Cardiac fibroblast (primary cell): ENCODE measurements around the gene HAAO.

Experiments used
- DNase-seq, 2 donors: peaks; one replicate each; pipeline versions ENCODE4 v3.0.0 to v3.0.0-alpha.2; 2010; ENCODE audit warnings: low read depth in 2 of 2
- H3K4me3 ChIP-seq, 2 donors: replicated peaks in 1 of 2; 1 replicate in 1 of 2; 2 replicates in 1 of 2; pipeline ENCODE4 v1.5.1; 2011; ENCODE audit warnings: low read depth in 2 of 2, low read length in 2 of 2, mild to moderate bottlenecking in 2 of 2, moderate library complexity in 1 of 2
- TF ChIP-seq, protein P1 (sequence below): IDR thresholded peaks from one replicate; pipeline ENCODE4 v1.5.1; 2011; ENCODE audit warnings: low read depth, mild to moderate bottlenecking, low read length, inconsistent platforms

HAAO gene

DNA sequence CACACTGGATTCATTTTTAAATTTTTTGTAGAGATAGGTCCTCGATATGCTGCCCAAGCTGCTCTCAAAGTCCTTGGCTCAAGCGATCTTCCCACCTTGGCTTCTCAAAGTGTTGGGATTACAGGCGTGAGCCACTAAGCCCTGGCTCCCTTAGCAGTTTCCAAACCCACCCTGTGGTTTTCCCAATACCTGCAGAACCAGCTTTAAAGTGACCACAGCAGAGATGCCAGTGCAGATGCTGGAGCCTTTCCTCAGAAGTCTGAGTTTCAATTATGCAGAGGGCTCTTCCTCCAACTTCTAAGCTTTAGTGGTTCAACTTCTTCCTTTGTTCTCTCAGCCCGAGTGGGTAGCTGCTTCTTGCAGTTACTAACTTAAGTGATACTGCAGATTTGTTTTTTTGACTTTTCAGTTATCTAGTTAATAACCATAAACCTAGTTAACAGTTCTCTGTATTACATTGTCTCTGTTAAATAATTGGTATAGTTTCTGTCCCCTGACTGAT, 8.1 kb upstream of the HAAO start:
- DNase-seq = no peak
- TF ChIP-seq, protein P1, sequence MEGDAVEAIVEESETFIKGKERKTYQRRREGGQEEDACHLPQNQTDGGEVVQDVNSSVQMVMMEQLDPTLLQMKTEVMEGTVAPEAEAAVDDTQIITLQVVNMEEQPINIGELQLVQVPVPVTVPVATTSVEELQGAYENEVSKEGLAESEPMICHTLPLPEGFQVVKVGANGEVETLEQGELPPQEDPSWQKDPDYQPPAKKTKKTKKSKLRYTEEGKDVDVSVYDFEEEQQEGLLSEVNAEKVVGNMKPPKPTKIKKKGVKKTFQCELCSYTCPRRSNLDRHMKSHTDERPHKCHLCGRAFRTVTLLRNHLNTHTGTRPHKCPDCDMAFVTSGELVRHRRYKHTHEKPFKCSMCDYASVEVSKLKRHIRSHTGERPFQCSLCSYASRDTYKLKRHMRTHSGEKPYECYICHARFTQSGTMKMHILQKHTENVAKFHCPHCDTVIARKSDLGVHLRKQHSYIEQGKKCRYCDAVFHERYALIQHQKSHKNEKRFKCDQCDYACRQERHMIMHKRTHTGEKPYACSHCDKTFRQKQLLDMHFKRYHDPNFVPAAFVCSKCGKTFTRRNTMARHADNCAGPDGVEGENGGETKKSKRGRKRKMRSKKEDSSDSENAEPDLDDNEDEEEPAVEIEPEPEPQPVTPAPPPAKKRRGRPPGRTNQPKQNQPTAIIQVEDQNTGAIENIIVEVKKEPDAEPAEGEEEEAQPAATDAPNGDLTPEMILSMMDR = no peak
- no peak overlapping the region for H3K4me3 ChIP-seq

DNA sequence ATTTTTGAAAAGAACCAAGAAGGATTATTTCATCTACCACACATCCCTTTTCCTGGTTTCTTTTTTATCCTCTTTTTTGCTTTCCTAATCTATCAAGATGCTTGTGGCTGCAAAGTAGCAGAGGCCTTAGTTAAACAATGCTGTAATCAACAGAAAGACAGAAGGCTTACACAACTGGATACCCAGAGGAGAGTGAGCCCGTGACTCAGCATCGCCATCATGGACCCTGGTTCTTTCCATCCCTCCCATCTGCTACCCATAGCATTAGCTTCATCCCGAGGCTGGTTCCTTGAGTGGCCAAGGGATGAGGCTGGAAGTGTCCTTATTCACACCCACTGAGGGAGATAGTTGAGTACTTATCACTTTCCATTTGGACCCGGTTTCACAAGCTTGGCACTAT, 7.5 kb upstream of the HAAO start:
- DNase-seq = no peak
- TF ChIP-seq, protein P1 = no peak
- no peak overlapping the region for H3K4me3 ChIP-seq

DNA sequence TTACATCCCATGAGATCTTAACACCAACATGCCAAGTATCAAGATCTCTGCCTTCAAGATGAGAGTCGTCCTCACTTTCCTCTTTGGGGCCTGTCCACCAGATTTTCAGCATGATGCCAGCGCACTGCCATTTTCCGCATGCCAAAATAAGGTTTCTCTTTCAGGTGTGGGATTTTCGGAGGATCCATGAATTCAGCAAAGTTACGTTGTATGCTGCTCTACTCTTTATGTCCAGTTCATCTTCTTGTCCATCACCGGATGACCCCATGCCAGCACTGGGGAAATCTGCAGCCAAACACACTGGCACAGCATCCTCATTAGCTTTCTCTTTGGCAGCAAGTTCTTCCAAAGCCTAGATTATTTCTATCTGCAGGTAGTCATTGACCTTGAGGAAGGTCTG, 4.9 kb upstream of the HAAO start:
- DNase-seq = no peak
- TF ChIP-seq, protein P1 = no peak
- H3K4me3 ChIP-seq = no peak overlapping the region

DNA sequence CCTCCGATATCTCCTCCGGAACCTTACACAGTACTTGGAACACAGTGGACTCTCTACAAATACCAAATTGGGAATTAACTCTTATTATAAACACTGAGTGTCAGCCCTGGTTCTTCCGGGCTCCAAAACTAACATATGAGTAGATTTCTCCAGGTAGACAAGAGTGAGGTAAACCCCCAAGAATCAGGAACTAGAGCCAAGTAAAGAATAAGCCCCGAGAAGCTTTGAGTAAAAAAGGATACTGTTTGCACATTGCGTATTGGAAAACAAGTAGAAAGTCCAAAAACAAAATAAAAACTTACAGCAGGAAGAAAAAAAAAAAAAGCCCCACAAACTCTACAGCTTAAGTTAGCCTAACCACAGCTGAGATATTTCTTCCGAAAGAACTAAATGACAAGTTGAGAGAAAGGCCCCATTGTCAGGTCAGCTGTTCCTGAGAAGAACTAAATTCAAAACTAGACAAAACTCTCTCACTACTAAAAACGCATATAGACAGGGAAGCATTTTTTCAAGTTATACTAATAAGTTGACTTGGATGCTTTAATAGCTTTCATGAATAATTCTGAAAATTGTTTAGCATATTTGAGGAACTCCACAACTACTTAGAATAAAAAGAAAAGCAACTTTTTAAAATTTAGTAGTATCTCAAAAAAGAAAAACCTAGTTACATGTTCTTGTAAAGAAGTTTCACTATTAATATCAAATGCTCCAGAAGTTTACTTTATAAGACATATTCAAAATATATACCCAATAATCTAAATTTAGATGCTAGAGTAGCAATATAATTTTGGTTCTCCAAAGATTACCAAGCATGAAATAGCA, 4.3 kb upstream of the HAAO start:
- DNase-seq = no peak
- TF ChIP-seq, protein P1 = no peak
- no peak overlapping the region for H3K4me3 ChIP-seq

DNA sequence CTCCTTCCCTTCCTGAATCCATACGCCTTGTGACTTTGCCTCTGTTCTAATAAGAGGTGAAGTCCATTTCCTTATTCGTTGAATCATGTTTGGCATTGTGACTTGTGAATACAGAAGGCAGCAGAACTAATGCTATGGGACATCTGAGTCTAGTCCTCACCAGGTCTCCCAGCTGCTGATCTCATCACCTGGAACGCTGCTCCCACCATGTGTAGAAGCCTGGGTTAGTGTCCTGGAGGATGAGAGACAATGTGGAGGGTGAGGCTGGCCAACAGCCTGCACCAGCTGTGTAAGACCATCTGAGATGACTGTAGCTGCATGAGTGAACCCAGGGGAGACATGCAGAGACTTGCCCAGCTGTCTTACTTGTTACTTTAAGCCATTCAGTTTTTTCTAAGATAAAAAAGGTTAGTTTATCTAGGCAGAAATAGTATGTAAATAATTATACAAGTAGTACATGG, 3.5 kb upstream of the HAAO start:
- DNase-seq = peak in 1 of 2 donors; percentile 55
- H3K4me3 ChIP-seq = no peak overlapping the region
- TF ChIP-seq, protein P1 = no peak

DNA sequence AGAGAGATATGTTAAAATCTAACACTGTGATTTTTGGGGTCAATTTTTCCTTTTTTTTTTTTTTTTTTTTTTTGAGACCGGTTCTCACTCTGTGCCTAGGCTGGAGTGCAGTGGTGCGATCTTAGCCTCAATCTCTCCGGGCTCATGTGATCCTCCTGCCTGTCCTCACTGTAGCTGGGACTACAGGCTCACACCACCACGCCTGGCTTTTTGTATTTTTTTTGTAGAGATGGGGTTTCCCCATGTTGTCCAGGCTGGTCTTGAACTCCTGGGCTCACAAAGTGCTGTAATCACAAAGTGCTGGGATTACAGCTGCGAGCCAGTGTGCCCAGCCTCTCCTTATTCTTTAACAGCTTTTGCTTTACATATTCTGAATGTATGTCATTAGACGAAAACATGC, 2.9 kb upstream of the HAAO start:
- TF ChIP-seq, protein P1 = no peak
- H3K4me3 ChIP-seq = no peak overlapping the region
- no peak for DNase-seq
